ENCODE measurements around the gene POLR3K. TPM values are rescaled to one million over a fixed set of nuclear protein-coding genes. Genes with fewer than 3 reads are reported as not detected.

Gene POLR3K
- total RNA-seq, 1 donor from 2014 or later = 9.2 TPM

DNA sequence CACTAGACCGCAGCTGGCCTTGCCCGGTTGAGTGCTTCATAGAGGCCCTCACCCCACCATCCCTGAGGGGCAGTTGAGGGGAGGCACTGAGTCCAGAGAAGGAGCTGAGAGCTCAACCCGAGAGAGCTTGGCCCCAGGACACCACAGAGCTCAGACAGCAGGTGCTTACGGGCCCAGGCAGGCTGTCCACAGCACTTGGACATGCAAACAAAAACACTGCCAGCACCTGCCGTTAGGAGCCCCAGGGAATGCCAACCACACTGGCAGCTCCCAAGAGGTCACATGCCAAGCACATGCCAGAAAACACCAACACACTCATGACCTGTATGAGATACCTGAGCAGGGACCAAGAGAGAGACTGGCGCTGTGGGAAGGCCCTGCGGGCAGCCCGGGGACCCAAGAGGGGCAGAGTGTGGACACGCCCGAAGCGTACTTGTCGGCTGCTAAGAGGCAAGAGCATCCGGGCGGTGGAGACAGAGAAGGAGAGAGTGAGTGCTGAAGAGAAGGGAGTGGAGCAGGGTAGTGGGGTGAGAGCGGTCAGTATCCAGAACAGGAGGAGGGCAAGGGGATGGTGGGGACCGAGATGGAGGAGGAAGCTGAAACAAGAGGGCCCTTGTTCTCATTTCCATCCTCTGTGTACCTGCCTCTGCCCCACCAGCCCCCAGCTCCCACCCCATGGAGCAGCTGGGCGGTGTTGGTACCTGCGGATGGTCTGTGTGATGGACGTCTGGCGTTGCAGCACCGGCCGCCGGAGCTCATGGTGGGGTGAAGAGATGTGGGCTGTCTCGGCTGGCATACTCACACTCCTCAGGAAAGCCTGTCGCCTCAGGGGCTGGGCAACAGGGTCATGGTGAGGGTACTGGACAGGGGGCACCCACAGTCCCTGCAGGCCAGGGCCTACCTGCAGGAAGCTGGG, 10.8 kb upstream of the POLR3K start:
- H3K9me3 ChIP-seq (ENCODE audit: low read depth) = no peaks in the 10 kb centered on the region
- no peak overlapping the region for H3K4me3 Mint-ChIP-seq
- H3K79me2 ChIP-seq (ENCODE audit: low read depth) = no peaks in the 10 kb centered on the region
- no peaks in the 10 kb centered on the region for H3F3A ChIP-seq (ENCODE audit: low read depth)
- H3K27me3 Mint-ChIP-seq (ENCODE audit: insufficient read depth, low read depth) = peaks cover 6% of the 10 kb centered on the region
- H2AFZ ChIP-seq (replicated peaks) = no peak overlapping the region
- no peaks in the 10 kb centered on the region for H3K36me3 ChIP-seq
- H3K4me3 ChIP-seq = no peak overlapping the region
- H3K4me1 ChIP-seq = peaks cover 8% of the 10 kb centered on the region
- no peaks in the 10 kb centered on the region for H3K9me3 Mint-ChIP-seq
- no peak for TF ChIP-seq EZH2 (IDR thresholded peaks at IDR 0.05)
- no peak overlapping the region for H3K4me2 ChIP-seq
- no peak overlapping the region for H3K27ac ChIP-seq
- H3K36me3 Mint-ChIP-seq = peaks cover 7% of the 10 kb centered on the region
- H4K20me1 ChIP-seq (ENCODE audit: low read depth) = peaks cover 13% of the 10 kb centered on the region
- H3K9ac ChIP-seq = no peak overlapping the region
- no peak overlapping the region for H3K27ac Mint-ChIP-seq
- no peak for DNase-seq (ENCODE audit: low spot score)
- peaks cover 17% of the 10 kb centered on the region for H3K4me1 Mint-ChIP-seq
- no peaks in the 10 kb centered on the region for H3K27me3 ChIP-seq

DNA sequence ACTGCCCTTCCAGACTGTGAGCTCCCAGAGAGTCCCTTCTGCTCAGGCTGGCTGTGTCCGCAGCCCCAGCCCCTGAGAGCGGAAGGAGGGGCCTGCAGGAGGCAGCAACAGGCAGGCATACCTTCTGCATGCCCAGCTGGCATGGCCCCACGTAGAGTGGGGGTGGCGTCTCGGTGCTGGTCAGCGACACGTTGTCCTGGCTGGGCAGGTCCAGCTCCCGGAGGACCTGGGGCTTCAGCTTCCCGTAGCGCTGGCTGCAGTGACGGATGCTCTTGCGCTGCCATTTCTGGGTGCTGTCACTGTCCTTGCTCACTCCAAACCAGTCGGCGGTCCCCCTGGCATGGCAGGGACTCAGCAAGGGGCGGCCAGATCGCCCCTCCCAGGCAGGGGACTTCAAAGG, 10.1 kb upstream of the POLR3K start:
- no peak overlapping the region for H3K4me2 ChIP-seq
- no peak overlapping the region for H3K27ac ChIP-seq
- H3K27ac Mint-ChIP-seq = no peak overlapping the region
- H3K9ac ChIP-seq = no peak overlapping the region
- no peaks in the 10 kb centered on the region for H3F3A ChIP-seq (ENCODE audit: low read depth)
- TF ChIP-seq EZH2phosphoT487 (IDR thresholded peaks at IDR 0.05) (no peak), EZH2 (IDR thresholded peaks at IDR 0.05) (no peak)
- TF ChIP-seq, protein P1, sequence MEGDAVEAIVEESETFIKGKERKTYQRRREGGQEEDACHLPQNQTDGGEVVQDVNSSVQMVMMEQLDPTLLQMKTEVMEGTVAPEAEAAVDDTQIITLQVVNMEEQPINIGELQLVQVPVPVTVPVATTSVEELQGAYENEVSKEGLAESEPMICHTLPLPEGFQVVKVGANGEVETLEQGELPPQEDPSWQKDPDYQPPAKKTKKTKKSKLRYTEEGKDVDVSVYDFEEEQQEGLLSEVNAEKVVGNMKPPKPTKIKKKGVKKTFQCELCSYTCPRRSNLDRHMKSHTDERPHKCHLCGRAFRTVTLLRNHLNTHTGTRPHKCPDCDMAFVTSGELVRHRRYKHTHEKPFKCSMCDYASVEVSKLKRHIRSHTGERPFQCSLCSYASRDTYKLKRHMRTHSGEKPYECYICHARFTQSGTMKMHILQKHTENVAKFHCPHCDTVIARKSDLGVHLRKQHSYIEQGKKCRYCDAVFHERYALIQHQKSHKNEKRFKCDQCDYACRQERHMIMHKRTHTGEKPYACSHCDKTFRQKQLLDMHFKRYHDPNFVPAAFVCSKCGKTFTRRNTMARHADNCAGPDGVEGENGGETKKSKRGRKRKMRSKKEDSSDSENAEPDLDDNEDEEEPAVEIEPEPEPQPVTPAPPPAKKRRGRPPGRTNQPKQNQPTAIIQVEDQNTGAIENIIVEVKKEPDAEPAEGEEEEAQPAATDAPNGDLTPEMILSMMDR (IDR thresholded peaks at IDR 0.05) = no peak
- H3K4me3 ChIP-seq = no peak overlapping the region
- H3K36me3 Mint-ChIP-seq = peaks cover 7% of the 10 kb centered on the region
- no peaks in the 10 kb centered on the region for H3K9me3 ChIP-seq (ENCODE audit: low read depth)
- no peaks in the 10 kb centered on the region for H3K79me2 ChIP-seq (ENCODE audit: low read depth)
- no peak overlapping the region for H2AFZ ChIP-seq (replicated peaks)
- no peaks in the 10 kb centered on the region for H3K36me3 ChIP-seq
- no peaks in the 10 kb centered on the region for H3K27me3 ChIP-seq
- no peak overlapping the region for H3K4me3 Mint-ChIP-seq
- peaks cover 11% of the 10 kb centered on the region for H3K4me1 Mint-ChIP-seq
- no peak for DNase-seq (ENCODE audit: low spot score)
- H3K9me3 Mint-ChIP-seq = no peaks in the 10 kb centered on the region
- H3K27me3 Mint-ChIP-seq (ENCODE audit: insufficient read depth, low read depth) = peaks cover 7% of the 10 kb centered on the region
- H3K4me1 ChIP-seq = peaks cover 4% of the 10 kb centered on the region
- peaks cover 13% of the 10 kb centered on the region for H4K20me1 ChIP-seq (ENCODE audit: low read depth)

DNA sequence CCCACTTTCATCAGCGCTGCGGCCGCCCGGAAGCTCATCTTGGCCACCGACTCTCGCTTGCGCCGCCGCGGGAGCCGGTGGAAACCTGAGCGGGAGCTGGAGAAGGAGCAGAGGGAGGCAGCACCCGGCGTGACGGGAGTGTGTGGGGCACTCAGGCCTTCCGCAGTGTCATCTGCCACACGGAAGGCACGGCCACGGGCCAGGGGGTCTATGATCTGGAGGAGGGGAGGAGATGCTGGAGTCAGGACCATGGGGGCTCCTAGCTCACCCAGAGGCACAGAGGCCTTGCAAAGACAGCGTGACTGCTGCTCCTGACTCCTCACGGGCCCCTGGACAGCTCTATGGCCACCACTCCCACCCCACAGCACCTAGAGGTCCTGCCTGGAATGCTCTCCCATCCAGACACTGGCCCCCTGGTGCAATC, 9.6 kb upstream of the POLR3K start:
- H3K4me2 ChIP-seq = no peak overlapping the region
- DNase-seq (ENCODE audit: low spot score) = no peak
- H3K79me2 ChIP-seq (ENCODE audit: low read depth) = no peaks in the 10 kb centered on the region
- H3K4me3 ChIP-seq = no peak overlapping the region
- no peaks in the 10 kb centered on the region for H3F3A ChIP-seq (ENCODE audit: low read depth)
- H3K27me3 ChIP-seq = no peaks in the 10 kb centered on the region
- TF ChIP-seq, protein P1 (IDR thresholded peaks at IDR 0.05) = no peak
- TF ChIP-seq EZH2 (IDR thresholded peaks at IDR 0.05) (no peak), EZH2phosphoT487 (IDR thresholded peaks at IDR 0.05) (no peak)
- Mint-ChIP-seq H3K4me3 (no peak overlapping the region), H3K27ac (no peak overlapping the region), H3K4me1 (peaks cover 8% of the 10 kb centered on the region), H3K36me3 (peaks cover 9% of the 10 kb centered on the region), H3K27me3 (ENCODE audit: insufficient read depth, low read depth) (peaks cover 8% of the 10 kb centered on the region), H3K9me3 (no peaks in the 10 kb centered on the region)
- peaks cover 13% of the 10 kb centered on the region for H4K20me1 ChIP-seq (ENCODE audit: low read depth)
- no peaks in the 10 kb centered on the region for H3K9me3 ChIP-seq (ENCODE audit: low read depth)
- no peaks in the 10 kb centered on the region for H3K4me1 ChIP-seq
- no peak overlapping the region for H2AFZ ChIP-seq (replicated peaks)
- H3K36me3 ChIP-seq = no peaks in the 10 kb centered on the region
- H3K27ac ChIP-seq = no peak overlapping the region
- no peak overlapping the region for H3K9ac ChIP-seq

Data from neural progenitor cell (in vitro differentiated cells).